Measurements from ENCODE around the gene PUSL1.

Gene PUSL1

DNA sequence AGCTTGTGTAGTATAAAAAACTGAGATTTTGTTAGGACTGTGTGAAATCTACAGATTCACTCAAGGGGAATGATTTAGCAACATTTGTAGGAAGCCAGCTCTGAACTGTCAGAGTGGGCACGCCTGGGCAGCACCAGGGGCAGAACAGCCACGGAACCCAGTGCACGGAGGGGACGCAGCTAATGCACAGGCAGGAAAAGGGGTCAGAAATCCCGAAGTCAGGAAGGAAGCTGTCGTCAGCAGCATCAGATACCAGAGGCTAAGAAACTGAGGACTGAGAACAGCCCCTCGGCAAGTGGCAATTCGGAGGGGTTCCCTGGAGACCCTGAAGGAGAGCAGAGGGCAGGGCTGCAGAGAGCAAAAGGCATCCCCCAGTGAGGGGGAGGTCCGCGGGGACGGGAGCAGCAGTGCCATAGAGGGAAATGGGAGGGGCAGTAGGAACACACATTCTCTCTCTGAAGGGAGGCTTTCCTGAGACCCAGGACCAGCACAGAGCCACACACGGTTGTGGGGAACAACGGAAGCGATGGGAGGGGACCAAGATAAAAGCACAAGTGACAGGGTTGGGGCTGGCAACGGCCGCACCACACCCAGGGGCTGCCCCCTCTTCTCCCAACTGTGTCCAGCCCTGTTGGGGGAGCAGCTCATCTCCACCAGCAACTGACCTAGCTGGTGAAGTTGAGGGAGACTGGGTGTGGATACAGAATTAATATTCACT lies 47.4 kb upstream of the PUSL1 start:
- TF ChIP-seq, protein P1, sequence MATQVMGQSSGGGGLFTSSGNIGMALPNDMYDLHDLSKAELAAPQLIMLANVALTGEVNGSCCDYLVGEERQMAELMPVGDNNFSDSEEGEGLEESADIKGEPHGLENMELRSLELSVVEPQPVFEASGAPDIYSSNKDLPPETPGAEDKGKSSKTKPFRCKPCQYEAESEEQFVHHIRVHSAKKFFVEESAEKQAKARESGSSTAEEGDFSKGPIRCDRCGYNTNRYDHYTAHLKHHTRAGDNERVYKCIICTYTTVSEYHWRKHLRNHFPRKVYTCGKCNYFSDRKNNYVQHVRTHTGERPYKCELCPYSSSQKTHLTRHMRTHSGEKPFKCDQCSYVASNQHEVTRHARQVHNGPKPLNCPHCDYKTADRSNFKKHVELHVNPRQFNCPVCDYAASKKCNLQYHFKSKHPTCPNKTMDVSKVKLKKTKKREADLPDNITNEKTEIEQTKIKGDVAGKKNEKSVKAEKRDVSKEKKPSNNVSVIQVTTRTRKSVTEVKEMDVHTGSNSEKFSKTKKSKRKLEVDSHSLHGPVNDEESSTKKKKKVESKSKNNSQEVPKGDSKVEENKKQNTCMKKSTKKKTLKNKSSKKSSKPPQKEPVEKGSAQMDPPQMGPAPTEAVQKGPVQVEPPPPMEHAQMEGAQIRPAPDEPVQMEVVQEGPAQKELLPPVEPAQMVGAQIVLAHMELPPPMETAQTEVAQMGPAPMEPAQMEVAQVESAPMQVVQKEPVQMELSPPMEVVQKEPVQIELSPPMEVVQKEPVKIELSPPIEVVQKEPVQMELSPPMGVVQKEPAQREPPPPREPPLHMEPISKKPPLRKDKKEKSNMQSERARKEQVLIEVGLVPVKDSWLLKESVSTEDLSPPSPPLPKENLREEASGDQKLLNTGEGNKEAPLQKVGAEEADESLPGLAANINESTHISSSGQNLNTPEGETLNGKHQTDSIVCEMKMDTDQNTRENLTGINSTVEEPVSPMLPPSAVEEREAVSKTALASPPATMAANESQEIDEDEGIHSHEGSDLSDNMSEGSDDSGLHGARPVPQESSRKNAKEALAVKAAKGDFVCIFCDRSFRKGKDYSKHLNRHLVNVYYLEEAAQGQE (IDR thresholded peaks at IDR 0.05; ENCODE audit: insufficient read depth in 1 of 2, low read depth in 2 of 2, low read length in 2 of 2) = no peak
- TF ChIP-seq TAF1 (IDR thresholded peaks at IDR 0.05; ENCODE audit: borderline replicate concordance, insufficient read depth, low read length) (no peak), POLR2AphosphoS5 (IDR thresholded peaks at IDR 0.05; ENCODE audit: low read depth, low read length) (no peak), FOXP2 (optimal IDR thresholded peaks at IDR 0.05; ENCODE audit: borderline replicate concordance, extremely low read depth, extremely low read length, insufficient read depth) (no peak), SIN3A (IDR thresholded peaks at IDR 0.05; ENCODE audit: borderline replicate concordance, insufficient read depth, low read length) (no peak)

DNA sequence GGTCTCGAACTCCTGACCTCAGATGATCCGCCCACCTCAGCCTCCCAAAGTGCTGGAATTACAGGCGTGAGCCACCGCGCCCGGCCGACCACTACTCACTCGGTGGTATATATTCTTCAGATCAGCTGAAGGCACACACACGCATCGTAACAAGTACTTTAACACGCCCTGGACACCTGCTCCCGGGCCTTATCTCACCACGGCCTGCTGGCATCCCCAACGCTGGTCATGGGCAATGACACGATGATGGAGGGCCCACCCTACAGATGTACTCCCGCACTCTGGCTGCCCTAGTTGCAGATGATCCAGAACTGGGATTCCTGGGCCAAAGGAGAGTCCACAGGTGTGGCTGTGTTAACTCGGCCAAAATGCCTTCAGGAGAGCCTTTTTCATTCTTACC lies 46.3 kb upstream of the PUSL1 start:
- TF ChIP-seq POLR2AphosphoS5 (IDR thresholded peaks at IDR 0.05; ENCODE audit: low read depth, low read length) = no peak
- no peak for TF ChIP-seq SIN3A (IDR thresholded peaks at IDR 0.05; ENCODE audit: borderline replicate concordance, insufficient read depth, low read length)

DNA sequence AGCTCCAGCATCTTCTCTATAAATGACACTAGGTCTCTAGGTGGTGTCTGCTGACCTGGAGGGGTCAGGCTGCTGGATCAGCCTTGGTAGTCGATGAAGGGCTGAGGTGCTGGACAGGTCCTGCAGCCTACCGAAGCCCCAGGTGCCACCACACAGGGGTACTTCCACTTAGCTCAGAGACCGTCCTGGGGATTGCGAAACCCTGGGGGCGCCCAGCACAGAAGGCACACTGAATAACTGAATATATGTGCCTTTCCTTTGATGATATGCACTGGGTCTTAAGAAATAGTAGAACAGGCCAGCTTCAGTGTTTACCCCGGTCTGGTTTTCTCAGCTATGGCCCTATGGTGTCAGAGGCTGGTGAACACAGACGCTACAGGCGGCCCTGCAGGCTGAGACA lies 45.6 kb upstream of the PUSL1 start:
- TF ChIP-seq FOXP2 (optimal IDR thresholded peaks at IDR 0.05; ENCODE audit: borderline replicate concordance, extremely low read depth, extremely low read length, insufficient read depth) (no peak), SIN3A (IDR thresholded peaks at IDR 0.05; ENCODE audit: borderline replicate concordance, insufficient read depth, low read length) (no peak), POLR2AphosphoS5 (IDR thresholded peaks at IDR 0.05; ENCODE audit: low read depth, low read length) (no peak), TAF1 (IDR thresholded peaks at IDR 0.05; ENCODE audit: borderline replicate concordance, insufficient read depth, low read length) (no peak)
- TF ChIP-seq, protein P1 (IDR thresholded peaks at IDR 0.05; ENCODE audit: insufficient read depth in 1 of 2, low read depth in 2 of 2, low read length in 2 of 2) = no peak

DNA sequence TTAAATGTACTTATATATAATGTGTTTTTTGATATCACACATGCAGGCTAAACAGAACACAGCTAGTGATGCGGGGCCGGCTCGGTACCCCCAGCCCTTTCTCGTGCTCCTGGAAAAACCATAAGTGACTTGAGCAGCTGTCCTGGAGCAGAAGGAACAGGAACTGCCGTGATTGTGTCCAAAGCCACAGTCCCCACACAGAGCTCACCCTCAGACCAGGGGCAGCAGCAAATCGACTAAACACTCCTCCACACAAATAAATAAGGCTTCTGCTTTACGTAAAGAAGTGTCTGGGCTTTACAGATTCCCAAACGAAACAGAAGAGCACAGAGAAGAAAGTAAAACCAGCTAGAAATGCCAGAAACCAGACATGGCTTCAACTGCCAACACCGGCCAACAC lies 44.4 kb upstream of the PUSL1 start:
- no peak for TF ChIP-seq SIN3A (IDR thresholded peaks at IDR 0.05; ENCODE audit: borderline replicate concordance, insufficient read depth, low read length)
- TF ChIP-seq TAF1 (IDR thresholded peaks at IDR 0.05; ENCODE audit: borderline replicate concordance, insufficient read depth, low read length) = no peak
- TF ChIP-seq, protein P1 (IDR thresholded peaks at IDR 0.05; ENCODE audit: insufficient read depth in 1 of 2, low read depth in 2 of 2, low read length in 2 of 2) = no peak
- no peak for TF ChIP-seq POLR2AphosphoS5 (IDR thresholded peaks at IDR 0.05; ENCODE audit: low read depth, low read length)
- TF ChIP-seq FOXP2 (optimal IDR thresholded peaks at IDR 0.05; ENCODE audit: borderline replicate concordance, extremely low read depth, extremely low read length, insufficient read depth) = no peak

DNA sequence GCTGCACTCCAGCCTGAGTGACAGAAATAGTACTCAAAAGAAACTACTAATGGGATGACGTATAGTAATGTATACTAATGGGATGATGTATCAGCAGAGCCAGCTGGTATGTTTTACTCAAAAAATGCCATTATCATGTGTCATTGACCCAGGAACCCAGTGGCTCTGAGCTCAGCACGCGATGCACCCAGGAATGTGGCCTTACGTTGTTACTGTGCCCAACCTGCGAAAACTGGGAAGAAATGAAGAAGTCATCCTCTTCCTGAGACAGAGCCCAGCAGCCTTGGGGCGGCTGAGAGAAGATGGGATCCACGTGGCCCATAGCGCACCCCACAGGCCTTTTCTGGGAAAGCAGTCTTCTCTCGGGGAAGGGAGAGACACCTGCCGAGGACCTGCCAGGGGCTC lies 43.5 kb upstream of the PUSL1 start:
- no peak for TF ChIP-seq TAF1 (IDR thresholded peaks at IDR 0.05; ENCODE audit: borderline replicate concordance, insufficient read depth, low read length)
- TF ChIP-seq SIN3A (IDR thresholded peaks at IDR 0.05; ENCODE audit: borderline replicate concordance, insufficient read depth, low read length) = no peak
- no peak for TF ChIP-seq FOXP2 (optimal IDR thresholded peaks at IDR 0.05; ENCODE audit: borderline replicate concordance, extremely low read depth, extremely low read length, insufficient read depth)
- TF ChIP-seq POLR2AphosphoS5 (IDR thresholded peaks at IDR 0.05; ENCODE audit: low read depth, low read length) = no peak
- TF ChIP-seq, protein P1 (IDR thresholded peaks at IDR 0.05; ENCODE audit: insufficient read depth in 1 of 2, low read depth in 2 of 2, low read length in 2 of 2) = no peak
